Stimulated activated CD4-positive, alpha-beta T cell treated with anti-CD3 and anti-CD28 coated beads, Interleukin-2, amount 100 ng/mL, for 48 hours (primary cell): Measurements from ENCODE around the gene HOXC9.

ENCODE experiments used
- DNase-seq, 2 donors: peaks; one replicate each; pipeline ENCODE4 v3.0.0-alpha.2; 2020

Gene HOXC9

DNA sequence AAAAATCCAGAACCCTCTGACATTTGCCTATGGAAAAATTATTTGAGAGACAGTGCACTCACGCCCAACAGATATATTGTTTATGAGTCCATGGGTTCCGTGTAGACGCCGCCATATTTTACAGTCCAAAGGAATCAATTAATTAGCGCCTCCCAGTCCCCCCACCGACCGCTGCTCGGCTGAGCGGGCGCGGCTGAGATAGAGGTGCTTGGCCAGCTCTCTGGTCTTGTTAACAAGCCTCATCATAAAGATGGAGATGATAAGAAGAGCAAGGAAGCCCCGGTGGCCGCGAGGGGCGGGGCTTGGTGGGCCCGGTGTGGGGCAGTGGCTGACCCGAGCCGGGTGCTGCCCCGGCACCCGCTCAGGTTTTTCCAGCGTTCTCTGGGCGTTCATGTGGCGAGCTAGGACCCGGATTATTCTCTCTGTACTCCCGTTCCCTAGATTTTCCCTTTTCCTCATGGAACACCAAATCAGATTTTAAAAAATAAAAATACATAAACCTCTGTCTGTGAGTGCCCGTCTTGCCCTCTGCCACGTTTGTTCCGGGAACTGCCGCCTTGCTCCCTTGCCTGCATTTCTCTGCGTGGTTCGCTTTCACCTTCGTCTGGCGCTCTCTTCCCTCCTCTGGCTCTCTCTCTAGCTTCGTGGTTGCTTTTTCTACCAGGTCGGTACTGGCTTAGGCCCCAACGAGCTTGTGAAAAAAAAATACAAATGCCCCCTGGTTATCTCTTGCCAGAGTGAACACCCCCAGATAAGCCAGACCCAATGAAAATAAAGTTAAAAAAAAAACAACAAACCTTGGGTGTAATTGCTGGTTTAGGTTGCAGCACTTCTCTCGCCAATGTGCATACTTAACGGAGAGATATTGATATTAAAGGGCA lies 36.3 kb upstream of the HOXC9 start:
- no peak for DNase-seq

DNA sequence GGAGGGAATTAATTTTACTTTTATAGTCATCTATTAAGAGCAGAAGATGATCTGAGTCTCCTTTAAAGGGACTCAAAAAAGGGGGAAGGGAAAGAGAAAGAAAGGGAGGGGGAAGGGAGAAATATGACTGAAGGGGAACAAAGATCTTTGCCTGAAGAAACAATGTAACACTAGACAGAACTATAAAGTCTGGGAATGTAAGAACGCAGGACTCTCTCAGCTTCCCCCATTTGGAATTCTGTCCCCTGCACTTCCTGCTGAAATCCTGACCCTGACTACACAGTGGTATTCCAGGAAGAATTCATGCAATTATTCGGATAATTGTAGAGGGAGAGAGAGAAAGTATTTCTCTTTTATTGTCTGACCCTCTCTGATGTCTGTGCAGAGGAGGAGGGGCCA lies 35.6 kb upstream of the HOXC9 start:
- no peak for DNase-seq

- DNase-seq, result no peak
These were observed 34.5 kb upstream of the HOXC9 start for GRCh38 chr12:53965281-53966084.

GRCh38 chr12:53966085-53966384 lies 33.9 kb upstream of the HOXC9 start:
- no peak for DNase-seq

- DNase-seq, result no peak
These were observed 33.4 kb upstream of the HOXC9 start for GRCh38 chr12:53966385-53967133.

DNA sequence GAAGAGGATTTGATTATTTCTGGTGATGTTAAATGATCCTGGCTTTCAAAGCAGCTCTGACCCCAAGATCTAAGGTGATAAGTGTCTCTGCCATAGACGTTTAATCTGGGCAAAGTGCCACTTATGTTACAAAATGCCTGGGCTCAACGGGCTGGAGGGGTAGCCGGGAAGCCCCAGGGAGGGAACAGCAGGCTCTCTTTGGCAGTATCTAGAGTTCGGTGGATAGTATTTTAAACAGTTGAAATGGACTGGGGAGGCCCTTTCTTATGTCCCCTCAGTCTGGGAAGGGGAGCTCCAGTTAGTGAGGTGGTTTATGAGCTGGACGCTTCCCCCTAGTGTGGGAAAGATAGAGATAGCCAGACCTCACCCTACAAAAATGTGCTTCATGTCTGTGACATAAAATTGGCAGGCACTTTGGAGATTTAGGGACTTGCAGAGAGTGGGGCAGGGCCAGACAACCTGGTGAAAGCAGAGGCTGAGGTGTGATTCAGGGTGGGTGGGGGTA lies 32.5 kb upstream of the HOXC9 start:
- no peak for DNase-seq

DNA sequence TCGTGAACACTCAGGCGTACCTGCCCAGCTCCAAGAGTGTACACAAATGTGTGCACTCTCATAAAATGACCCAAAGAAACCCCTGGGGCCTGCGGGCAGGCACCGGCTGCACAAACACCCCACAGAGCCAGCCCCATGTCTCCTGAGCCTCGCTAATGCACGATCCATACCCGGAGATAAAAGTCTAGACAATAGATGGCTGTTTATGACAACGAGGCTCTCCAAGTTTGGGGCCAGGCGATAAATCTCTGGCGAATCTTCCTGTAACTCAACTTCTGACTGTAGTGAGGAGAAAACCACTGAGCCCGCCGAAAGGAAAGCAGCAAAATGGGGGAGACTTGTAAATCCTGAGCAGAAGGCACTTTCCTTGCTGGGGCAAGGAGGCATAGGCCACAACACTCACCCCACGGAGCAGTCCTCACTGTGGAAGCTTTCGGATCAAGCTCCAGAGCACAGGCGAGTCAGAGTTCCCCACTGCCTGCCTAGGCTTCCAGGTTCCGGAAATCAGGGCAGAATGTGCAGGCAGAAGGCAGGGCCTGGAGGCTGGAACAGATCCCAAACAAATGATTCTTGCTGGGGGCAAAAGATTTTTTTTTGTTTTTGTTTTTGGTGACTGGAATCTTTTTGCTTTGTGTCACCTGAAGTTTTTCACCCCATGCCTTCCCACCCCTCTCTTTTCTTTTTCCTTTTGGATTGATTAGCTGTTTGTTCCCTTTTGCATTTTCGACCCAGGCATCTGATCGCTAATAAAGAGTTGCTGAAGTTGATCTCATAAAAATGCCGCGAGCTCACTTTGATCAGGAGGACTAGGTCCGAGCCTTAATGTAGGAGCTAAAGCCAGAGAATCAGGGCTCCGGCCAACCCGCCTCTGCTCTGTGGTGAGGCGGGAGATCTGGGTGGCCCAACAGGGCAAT lies 31.5 kb upstream of the HOXC9 start:
- DNase-seq, result no peak

GRCh38 chr12:53969588-53970259 lies 30.2 kb upstream of the HOXC9 start:
- no peak for DNase-seq

- DNase-seq, result no peak
These were observed 29.5 kb upstream of the HOXC9 start for GRCh38 chr12:53970451-53970850.

DNA sequence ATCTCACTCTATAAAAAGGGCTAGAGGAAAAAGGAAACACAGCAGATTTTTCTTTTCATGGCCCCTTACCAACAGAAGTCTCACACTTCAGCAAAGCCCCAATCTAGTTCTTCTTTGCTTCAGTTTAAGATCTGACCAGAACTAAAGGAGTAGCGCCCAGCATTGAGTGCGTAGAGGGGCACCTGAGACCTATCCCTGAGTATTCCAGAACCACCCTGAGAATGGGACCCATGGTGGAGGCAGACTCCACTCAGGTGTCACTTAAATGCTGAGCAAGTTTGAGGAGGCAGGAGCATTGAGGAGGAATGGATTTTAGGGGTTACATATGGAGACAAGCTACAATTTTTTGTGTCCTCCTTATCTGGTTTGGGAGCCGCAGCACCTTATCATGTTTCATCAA lies 28.8 kb upstream of the HOXC9 start:
- no peak for DNase-seq

DNA sequence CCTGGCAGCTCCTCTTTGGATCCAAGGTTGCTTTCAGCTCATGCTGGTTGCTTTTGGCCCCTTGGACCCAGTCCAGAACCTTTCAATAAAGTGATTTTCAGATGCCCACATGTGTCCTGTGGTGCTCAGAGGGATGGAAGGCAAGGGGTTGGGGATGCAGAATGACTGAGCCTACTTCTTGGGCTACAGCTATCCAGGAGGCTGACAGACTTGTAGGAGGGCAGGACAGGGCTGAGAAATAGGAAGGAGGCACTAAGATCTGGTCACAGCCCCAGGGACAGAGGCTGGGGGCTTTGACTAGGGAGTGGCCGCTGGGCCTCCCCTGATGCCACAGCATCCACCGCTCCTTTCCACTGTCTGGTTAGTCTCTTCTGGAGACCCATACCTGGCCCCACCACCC lies 28.3 kb upstream of the HOXC9 start:
- DNase-seq, result no peak

GRCh38 chr12:53972152-53972702 lies 27.7 kb upstream of the HOXC9 start:
- no peak for DNase-seq

DNA sequence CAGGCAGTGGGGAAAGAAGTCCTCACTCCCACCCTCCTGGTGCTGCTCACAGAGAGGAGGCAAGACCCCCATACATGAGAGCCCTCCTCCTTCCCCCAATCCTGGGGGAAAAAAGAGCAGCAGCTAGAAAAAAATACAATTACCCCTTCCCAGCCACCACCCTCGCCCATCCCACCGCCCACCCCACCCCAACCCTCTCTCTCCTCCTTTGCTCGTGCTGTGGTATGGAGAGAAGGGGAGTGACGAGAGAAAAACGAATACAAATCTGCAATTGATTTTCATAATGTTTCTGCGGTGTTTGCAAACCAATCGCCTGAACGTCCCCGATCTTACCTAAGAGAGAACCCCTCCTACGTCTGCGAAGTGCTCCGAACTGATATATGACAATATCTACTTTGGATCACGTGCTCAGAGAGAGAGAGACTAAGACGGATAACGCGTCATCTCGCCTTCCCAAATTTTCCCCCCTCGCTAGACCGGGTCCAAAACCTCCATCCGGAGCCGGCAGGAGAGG lies 27.2 kb upstream of the HOXC9 start, which contains the start of gene HOXC11:
Gene HOXC11 (plus strand): TSS at position 405 of the 514 bp plus-strand sequence. CDS start 116 bp downstream, outside the sequence.
- no peak for DNase-seq

GRCh38 chr12:53973236-53974042 lies 26.5 kb upstream of the HOXC9 start:
- no peak for DNase-seq

- DNase-seq, result no peak
These were observed 25.6 kb upstream of the HOXC9 start, which contains the start of gene HOTAIR for GRCh38 chr12:53974084-53975063. Gene HOTAIR (minus strand): TSS chr12:53974954.

GRCh38 chr12:53975064-53975471 lies 24.9 kb upstream of the HOXC9 start:
- no peak for DNase-seq

- DNase-seq, result no peak
These were observed 24.3 kb upstream of the HOXC9 start for GRCh38 chr12:53975479-53976152.
